ENCODE data around the gene RGS5. TPM values are rescaled to one million over a fixed set of nuclear protein-coding genes. Genes with fewer than 3 reads are reported as not detected.

The RGS5 gene
- total RNA-seq, 1 donor from 2014 or later = 4.9 TPM

DNA sequence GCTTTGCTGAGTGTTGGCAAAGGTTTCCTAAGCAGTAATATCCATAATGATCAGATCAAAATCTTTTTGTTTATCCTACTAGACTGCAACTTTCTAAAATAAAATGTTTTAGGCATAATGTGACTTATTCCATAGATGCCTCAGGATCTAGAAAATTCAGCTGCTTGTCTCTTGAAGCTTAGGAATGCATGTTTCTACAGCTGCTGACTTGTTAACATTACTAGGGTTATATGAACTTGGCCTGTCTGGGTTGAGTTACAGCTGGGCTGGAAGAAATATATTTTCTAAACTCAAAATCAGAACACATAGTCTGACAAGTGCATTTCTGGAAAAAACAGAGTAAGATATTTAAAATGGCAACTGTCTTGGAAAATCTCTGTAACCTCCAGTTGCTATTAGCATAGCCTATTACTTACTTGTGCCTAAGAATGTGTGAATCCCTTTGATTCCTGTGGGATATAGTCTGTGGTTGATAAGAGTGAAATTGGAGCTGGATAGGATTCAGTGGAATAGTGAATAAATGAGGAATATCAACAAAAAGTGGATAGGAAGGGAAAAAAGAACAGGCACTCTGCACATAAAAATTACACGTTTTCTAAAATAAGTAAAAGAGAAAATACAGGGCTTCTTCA lies 72.4 kb downstream of the RGS5 start:
- no peak for DNase-seq
- H3K36me3 Mint-ChIP-seq (ENCODE audit: unreplicated experiment) = no peaks in the 10 kb centered on the region
- TF ChIP-seq, protein P1, sequence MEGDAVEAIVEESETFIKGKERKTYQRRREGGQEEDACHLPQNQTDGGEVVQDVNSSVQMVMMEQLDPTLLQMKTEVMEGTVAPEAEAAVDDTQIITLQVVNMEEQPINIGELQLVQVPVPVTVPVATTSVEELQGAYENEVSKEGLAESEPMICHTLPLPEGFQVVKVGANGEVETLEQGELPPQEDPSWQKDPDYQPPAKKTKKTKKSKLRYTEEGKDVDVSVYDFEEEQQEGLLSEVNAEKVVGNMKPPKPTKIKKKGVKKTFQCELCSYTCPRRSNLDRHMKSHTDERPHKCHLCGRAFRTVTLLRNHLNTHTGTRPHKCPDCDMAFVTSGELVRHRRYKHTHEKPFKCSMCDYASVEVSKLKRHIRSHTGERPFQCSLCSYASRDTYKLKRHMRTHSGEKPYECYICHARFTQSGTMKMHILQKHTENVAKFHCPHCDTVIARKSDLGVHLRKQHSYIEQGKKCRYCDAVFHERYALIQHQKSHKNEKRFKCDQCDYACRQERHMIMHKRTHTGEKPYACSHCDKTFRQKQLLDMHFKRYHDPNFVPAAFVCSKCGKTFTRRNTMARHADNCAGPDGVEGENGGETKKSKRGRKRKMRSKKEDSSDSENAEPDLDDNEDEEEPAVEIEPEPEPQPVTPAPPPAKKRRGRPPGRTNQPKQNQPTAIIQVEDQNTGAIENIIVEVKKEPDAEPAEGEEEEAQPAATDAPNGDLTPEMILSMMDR (IDR thresholded peaks at IDR 0.05; ENCODE audit: partially characterized antibody, unreplicated experiment) = no peak
- H3K4me1 Mint-ChIP-seq (ENCODE audit: low read depth, unreplicated experiment) = peaks cover 5% of the 10 kb centered on the region
- no peaks in the 10 kb centered on the region for H3K9me3 Mint-ChIP-seq (ENCODE audit: unreplicated experiment)
- no peak overlapping the region for H3K27ac Mint-ChIP-seq (ENCODE audit: unreplicated experiment)
- H3K27me3 Mint-ChIP-seq (ENCODE audit: unreplicated experiment) = no peaks in the 10 kb centered on the region
- no peak overlapping the region for H3K4me3 Mint-ChIP-seq (ENCODE audit: unreplicated experiment)

DNA sequence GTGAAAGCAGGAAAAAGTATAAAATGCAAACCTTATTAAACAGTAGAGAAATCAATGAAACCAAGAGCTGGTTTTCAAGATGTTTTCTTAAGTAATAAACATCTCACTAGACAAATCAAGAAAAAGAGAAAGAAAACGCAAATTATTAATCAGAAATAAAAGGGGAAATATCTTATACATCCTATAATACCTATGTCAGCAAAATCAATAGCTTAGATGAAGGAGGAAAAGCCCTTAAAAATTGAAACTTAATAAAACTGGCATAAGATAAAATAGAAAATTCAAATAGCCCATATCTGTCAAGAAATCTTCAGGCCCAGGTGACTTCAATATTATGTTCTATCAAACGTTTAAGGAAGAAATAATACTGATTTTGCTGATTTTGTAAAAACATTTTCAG lies 74.4 kb downstream of the RGS5 start:
- H3K4me1 Mint-ChIP-seq (ENCODE audit: low read depth, unreplicated experiment) = no peaks in the 10 kb centered on the region
- H3K27ac Mint-ChIP-seq (ENCODE audit: unreplicated experiment) = no peak overlapping the region
- no peaks in the 10 kb centered on the region for H3K36me3 Mint-ChIP-seq (ENCODE audit: unreplicated experiment)
- H3K4me3 Mint-ChIP-seq (ENCODE audit: unreplicated experiment) = no peak overlapping the region
- no peaks in the 10 kb centered on the region for H3K27me3 Mint-ChIP-seq (ENCODE audit: unreplicated experiment)
- DNase-seq = no peak
- H3K9me3 Mint-ChIP-seq (ENCODE audit: unreplicated experiment) = no peaks in the 10 kb centered on the region
- TF ChIP-seq, protein P1 (IDR thresholded peaks at IDR 0.05; ENCODE audit: partially characterized antibody, unreplicated experiment) = no peak

DNA sequence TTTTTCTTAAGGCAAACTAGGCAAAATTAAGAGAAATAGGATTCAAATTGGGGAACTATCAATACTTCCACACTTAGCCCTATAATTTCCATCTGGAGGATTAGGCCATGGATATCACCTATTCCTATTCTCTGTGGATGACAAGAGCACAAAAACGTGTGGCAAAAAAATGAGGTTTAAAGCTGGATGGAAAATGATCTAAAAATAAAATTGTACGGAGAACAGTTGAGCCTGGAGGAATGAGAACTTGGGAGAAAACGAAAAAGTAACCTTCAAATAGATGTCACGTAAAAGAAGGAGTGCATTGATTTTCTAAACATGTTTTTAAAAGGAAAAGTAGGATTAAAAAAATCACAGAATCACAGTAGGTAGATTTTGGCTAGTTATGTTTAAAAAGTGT lies 77.9 kb downstream of the RGS5 start:
- TF ChIP-seq, protein P1 (IDR thresholded peaks at IDR 0.05; ENCODE audit: partially characterized antibody, unreplicated experiment) = no peak
- Mint-ChIP-seq H3K9me3 (ENCODE audit: unreplicated experiment) (no peaks in the 10 kb centered on the region), H3K27me3 (ENCODE audit: unreplicated experiment) (no peaks in the 10 kb centered on the region), H3K36me3 (ENCODE audit: unreplicated experiment) (no peaks in the 10 kb centered on the region), H3K4me1 (ENCODE audit: low read depth, unreplicated experiment) (peaks cover under 1% of the 10 kb centered on the region), H3K27ac (ENCODE audit: unreplicated experiment) (no peak overlapping the region), H3K4me3 (ENCODE audit: unreplicated experiment) (no peak overlapping the region)
- no peak for DNase-seq

DNA sequence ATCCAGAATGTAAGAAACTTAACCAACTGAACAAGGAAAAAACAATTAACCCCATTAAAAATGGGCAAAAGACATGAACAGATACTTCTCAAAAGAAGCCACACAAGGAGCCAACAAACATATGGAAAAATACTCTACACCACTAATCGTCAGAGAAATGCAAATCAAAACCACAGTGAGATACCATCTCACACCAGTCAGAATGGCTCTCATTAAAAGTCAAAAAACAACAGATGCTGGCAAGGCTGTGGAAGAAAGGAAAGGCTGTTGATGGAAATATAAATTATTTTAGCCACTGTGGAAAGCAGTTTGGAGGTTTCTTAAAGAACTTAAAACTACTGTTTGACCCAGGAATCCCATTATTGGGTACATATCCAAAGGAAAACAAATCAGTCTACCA lies 82.3 kb downstream of the RGS5 start:
- no peak overlapping the region for H3K4me3 Mint-ChIP-seq (ENCODE audit: unreplicated experiment)
- DNase-seq = no peak
- H3K4me1 Mint-ChIP-seq (ENCODE audit: low read depth, unreplicated experiment) = peaks cover 2% of the 10 kb centered on the region
- no peaks in the 10 kb centered on the region for H3K36me3 Mint-ChIP-seq (ENCODE audit: unreplicated experiment)
- no peaks in the 10 kb centered on the region for H3K27me3 Mint-ChIP-seq (ENCODE audit: unreplicated experiment)
- no peak overlapping the region for H3K27ac Mint-ChIP-seq (ENCODE audit: unreplicated experiment)
- TF ChIP-seq, protein P1 (IDR thresholded peaks at IDR 0.05; ENCODE audit: partially characterized antibody, unreplicated experiment) = no peak
- H3K9me3 Mint-ChIP-seq (ENCODE audit: unreplicated experiment) = no peaks in the 10 kb centered on the region

DNA sequence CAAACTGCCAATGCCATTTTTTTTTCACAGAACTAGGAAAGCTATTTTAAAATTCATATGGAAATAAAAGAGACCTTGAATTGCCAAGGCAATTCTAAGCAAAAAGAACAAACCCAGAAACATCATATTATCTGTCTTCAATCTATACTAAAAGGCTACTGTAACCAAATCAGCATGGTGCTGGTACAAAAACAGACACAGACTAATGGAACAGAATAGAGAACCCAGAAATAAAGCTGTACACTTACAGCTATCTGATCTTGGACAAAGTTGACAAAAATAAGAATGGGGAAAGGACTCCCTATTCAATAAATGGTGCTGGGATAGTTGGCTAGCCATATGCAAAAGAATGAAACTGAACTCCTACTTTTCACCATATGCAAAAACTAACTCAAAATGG lies 83.0 kb downstream of the RGS5 start:
- no peaks in the 10 kb centered on the region for H3K36me3 Mint-ChIP-seq (ENCODE audit: unreplicated experiment)
- H3K4me3 Mint-ChIP-seq (ENCODE audit: unreplicated experiment) = no peak overlapping the region
- H3K27me3 Mint-ChIP-seq (ENCODE audit: unreplicated experiment) = no peaks in the 10 kb centered on the region
- H3K9me3 Mint-ChIP-seq (ENCODE audit: unreplicated experiment) = no peaks in the 10 kb centered on the region
- TF ChIP-seq, protein P1 (IDR thresholded peaks at IDR 0.05; ENCODE audit: partially characterized antibody, unreplicated experiment) = no peak
- peaks cover 6% of the 10 kb centered on the region for H3K4me1 Mint-ChIP-seq (ENCODE audit: low read depth, unreplicated experiment)
- no peak for DNase-seq
- H3K27ac Mint-ChIP-seq (ENCODE audit: unreplicated experiment) = no peak overlapping the region
